Stimulated activated CD8-positive, alpha-beta memory T cell treated with anti-CD3 and anti-CD28 coated beads, Interleukin-7, amount 100 ng/mL, for 4 hours (primary cell): ENCODE data around the gene PNKD.

ENCODE experiments used
- DNase-seq, 2 donors: peaks; one replicate each; pipeline ENCODE4 v3.0.0-alpha.2; 2020; ENCODE audit warnings: low read depth in 2 of 2

PNKD gene

DNA sequence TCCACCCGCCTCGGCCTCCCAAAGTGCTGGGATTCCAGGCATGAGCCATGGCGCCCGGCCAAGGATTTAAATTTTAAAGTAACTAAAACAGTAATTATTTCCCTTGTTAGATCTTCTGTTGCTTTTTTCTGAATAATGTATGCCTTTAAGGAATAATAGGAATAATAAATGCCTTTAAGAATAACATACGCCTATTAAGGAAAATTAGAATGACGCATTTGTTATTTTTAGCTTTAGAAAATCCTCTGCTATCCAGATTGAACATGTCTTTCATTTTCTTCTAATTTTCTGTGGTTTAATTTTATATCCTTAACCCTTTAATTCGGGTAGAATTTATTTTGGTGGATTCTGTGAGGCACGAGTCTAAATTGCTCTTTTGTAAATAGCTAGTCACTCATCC, 45.1 kb downstream of the PNKD start:
- DNase-seq, result no peak

DNA sequence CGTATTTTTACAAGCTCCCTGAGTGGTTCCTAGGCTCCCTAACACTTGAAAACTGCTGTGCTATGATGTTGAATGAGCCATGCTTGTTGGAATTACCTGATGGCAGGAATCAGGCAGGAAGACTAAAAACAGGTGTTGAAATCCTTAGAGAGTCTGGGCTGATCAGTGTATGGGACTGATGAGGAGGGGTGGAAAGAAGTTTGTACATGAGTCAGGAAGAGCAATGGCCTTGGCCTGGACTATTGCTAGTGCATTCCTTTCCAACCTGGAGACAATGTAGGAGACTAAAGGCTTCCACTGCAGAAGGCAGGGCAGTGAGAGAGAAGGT, 46.9 kb downstream of the PNKD start:
- no peak for DNase-seq

GRCh38 chr2:218317835-218318234, 47.5 kb downstream of the PNKD start:
- no peak for DNase-seq

- no peak for DNase-seq
Measured at GRCh38 chr2:218318241-218318640, 47.9 kb downstream of the PNKD start.

- no peak for DNase-seq
Measured at GRCh38 chr2:218319813-218320365, 49.6 kb downstream of the PNKD start.

DNA sequence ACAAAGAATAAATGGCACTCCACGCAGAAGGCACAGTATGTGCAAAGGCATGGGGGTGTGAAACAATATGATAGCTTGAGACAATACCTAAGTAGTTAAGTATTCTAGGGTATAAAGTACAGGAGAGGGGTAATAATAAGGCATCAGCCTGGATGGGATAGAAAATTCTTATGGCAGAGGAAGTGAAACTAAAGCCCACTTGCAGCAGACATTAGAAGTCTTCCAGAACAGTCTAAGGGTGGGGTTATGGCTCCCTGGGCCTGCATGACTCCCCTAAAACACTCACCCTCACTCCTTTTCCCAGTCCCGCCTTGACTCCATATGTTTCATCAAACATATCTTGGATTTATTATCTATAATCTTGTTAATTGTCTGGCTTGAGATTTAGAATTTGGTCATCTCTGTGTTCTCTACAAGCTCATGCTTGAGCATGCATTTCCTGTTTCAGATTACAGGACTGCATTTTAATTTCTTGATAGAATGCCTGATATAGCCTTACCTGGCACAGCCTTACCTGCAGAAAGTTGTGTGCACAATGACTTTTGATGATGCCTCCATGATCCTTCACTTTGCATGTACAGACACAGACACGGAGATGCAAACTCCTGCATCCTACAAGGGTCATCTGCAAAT, 50.5 kb downstream of the PNKD start:
- DNase-seq, result no peak

DNA sequence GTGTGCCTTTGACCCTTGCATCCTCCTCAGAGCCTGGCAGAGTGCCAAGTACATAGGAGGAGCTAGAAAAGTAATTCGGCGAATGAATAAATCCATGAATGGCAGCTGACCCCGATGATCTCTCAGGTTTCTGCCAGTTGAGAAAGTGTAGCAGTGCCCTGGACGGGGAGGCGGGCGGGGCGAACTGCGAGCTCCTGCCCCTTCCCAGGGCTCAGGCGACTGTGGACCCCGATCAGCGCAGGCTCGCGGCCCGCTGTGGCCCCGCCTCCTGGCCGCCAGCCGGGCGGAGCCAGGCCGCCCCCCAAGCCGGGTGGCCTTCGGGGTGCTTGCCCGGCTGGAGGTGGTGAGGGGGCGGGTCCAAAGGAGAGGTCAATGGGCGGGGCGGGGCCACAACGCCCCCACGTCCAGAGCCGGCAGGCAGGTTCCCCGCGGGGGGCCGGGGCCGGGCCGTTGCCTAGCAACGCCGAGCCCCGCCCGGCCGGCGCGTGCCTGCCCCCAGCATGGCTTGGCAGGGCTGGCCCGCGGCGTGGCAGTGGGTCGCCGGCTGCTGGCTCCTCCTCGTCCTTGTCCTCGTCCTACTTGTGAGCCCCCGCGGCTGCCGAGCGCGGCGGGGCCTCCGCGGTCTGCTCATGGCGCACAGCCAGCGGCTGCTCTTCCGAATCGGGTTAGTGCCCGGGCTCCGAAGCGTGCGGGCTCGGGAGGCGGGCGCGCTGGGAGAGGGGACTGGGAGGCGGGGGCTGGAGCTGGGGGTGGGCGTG, 52.6 kb downstream of the PNKD start:
- DNase-seq, result peak; percentile 2 to 53

DNA sequence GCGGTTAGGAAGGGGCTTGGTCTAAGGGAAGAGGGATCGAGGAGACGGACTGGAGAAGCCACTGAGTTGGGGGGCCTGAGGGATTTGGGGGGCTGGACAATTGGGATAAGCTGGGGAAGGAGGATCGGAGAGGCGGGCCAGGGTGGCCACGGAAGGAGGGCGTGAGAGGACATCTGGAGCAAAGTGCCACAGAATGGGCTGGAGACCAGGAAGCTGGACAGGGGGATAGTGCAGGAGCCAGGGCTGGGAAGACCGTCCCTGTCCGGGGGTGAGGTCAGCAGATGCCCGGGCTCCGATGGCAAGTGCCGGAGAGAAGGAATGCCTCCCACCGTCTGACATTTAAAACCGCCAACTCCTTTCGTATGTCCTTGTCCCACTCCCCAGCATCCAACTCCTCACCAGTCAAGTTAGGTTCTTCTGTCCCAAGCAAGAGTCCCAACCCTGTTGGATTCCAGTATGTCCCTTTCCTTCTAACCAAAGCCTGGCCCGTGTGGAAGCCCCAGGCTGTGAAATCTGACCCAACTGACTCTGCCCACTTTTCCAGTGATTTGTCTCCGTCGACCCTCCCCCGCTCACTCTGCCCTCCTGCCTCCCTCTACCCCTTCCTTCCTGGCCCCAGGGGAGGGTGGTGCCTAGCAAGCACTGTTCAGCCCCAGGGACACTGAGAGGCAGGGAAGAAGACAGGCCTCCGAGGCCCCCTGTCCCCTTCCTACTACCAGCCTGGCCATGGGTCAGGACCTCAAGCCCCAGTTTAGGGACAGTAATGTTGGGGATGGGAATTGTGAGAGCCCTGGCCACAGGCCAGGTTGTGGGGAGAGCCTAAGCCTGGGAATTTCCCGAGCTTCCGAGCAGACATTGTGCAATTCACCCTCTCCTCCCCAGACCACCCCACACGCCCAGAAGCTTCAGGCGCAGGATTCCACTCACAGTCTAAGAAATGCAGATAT, 53.5 kb downstream of the PNKD start:
- no peak for DNase-seq

- no peak for DNase-seq
Measured at GRCh38 chr2:218325566-218326160, 55.3 kb downstream of the PNKD start.

GRCh38 chr2:218326315-218326714, 56.0 kb downstream of the PNKD start:
- no peak for DNase-seq

- DNase-seq, result no peak
Measured at GRCh38 chr2:218327451-218328210, 57.3 kb downstream of the PNKD start.

DNA sequence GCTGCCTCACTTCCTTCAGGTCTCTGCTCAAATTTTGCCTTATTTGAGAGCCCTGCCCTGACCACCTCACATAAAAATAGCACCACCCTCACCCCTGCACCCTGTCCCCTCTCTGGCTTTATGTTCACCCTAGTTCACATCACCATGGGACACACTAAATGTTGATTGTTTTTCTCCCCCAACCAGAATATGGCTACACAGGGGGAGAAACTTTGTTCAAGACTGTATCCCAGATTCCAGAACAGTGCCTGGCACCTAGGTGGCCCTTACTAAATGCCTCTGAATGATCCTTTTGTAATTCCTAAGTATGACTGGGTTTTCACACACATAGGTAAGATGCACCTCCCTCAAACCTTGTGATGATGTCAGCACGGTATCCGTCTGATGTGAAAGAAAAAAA, 58.0 kb downstream of the PNKD start:
- DNase-seq, result no peak

- no peak for DNase-seq
Measured at GRCh38 chr2:218329027-218329825, 58.9 kb downstream of the PNKD start.

- DNase-seq, result no peak
Measured at GRCh38 chr2:218329826-218330593, 59.7 kb downstream of the PNKD start.

DNA sequence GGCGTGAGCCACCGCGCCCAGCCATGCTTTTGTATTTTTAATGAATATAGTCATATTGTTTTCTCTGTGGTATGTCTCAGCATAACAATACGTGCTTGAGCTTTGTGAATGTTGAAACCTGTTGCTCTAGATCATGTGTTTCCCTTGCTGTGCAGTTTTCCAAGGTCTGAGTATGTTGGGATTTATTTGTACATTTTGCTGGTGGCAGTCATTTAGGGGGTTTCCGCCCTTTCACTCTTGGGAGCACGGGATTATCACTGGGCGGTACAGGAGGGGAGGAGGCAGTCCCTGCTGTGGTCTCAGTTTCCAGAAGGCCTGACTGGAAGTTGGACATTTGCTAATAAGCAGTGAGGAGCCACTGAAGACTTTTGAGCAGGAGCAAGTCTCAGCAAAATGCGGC, 61.4 kb downstream of the PNKD start:
- no peak for DNase-seq

DNA sequence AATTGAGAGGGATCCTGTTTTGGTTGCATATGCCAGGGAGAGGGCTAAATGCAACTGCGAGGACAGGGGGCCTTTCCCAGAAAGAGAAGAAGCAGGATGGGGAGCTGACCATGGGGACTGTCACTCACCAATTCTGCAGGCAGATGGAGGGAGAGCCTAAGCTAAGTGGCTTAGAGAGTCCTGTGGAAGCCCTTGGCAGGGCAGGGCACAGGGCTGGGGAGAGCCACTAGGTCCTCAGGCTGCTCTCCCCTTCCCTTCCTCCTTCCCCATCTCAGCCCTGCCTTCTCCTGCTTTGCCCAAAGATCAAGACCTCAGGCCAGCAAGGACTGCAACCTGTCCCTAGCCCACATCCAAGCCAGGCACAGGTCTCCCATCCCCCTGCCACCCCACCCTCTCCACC, 62.0 kb downstream of the PNKD start:
- no peak for DNase-seq

- DNase-seq, result no peak
Measured at GRCh38 chr2:218332920-218333645, 62.8 kb downstream of the PNKD start.

- no peak for DNase-seq
Measured at GRCh38 chr2:218334531-218334930, 64.2 kb downstream of the PNKD start.

DNA sequence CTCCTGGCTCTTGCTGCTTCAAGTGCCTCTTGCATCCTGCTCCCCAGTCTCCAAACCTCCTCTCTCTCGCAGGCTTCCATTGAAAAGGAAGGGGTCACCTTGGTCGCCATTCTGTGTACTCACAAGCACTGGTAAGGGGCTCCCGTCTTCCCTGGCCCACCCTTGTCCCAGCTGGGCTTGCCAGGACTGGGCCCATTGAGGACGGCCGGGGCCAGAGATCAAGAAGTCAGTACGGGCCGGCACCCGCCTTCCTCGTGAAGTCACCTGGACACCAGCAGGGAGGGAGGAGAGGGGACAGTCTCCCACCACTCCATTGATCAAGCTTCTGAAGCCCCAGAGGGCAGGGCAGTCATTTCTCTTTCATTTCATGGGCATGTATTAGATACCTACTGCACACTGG, 70.3 kb downstream of the PNKD start:
- DNase-seq, result no peak
